GM12892 (cell line): ENCODE measurements around the gene RAB33B.

ENCODE experiments used
- POLR2A ChIP-seq: IDR thresholded peaks from 2 replicates; pipeline ENCODE4 v1.6.1; 2011; ENCODE audit warnings: low read depth, low read length, control low read depth
- POLR2AphosphoS5 ChIP-seq: IDR thresholded peaks from 2 replicates; pipeline ENCODE4 v1.6.1; 2011; ENCODE audit warnings: low read depth, low read length, control low read depth
- TAF1 ChIP-seq: IDR thresholded peaks from 2 replicates; pipeline ENCODE4 v1.6.1; 2011; ENCODE audit warnings: low read depth, mild to moderate bottlenecking, control low read depth, low read length, borderline replicate concordance

- TF ChIP-seq POLR2A, result no peak
- TF ChIP-seq POLR2AphosphoS5, result no peak
- no peak for TF ChIP-seq TAF1
Observed at GRCh38 chr4:139438141-139438540, 15.8 kb upstream of the RAB33B start.
